HFFc6 (cell line): ENCODE results near the gene ST6GAL1. TPM values are rescaled to one million over a fixed set of nuclear protein-coding genes. Genes with fewer than 3 reads are reported as not detected.
A peak's percentile ranks its signal among the peaks of the same experiment; 100 is the strongest.
"Not testable (repeated sequence)": the region's sequence is repeated elsewhere in the genome, so short reads cannot be mapped to it uniquely, and the experiment has no call there.

Experiments
- DNase-seq: peaks from one replicate; pipeline ENCODE4 v3.0.0-alpha.2; 2018
- H3K27ac Mint-ChIP-seq: 2 replicates; pipeline ENCODE4 v1.8.0; 2020; ENCODE audit warnings: mild to moderate bottlenecking, mixed read lengths
- H3K27me3 Mint-ChIP-seq: 2 replicates; pipeline ENCODE4 v1.8.0; 2021; ENCODE audit warnings: mild to moderate bottlenecking, moderate library complexity, mixed read lengths; ENCODE audit not compliant: insufficient read depth
- H3K36me3 Mint-ChIP-seq: 2 replicates; pipeline ENCODE4 v1.8.0; 2021; ENCODE audit warnings: low read depth, mixed read lengths
- H3K4me1 Mint-ChIP-seq: 2 replicates; pipeline ENCODE4 v1.8.0; 2020; ENCODE audit warnings: low read depth, mixed read lengths
- H3K4me3 Mint-ChIP-seq: 2 replicates; pipeline ENCODE4 v1.8.0; 2020; ENCODE audit warnings: mild to moderate bottlenecking, moderate library complexity, mixed read lengths
- H3K9me3 Mint-ChIP-seq: 2 replicates; pipeline ENCODE4 v1.8.0; 2020; ENCODE audit warnings: mild to moderate bottlenecking, mixed read lengths
- CTCF ChIP-seq: fragments of 200-600 bp; sonication (generic); IDR thresholded peaks from 2 replicates; pipeline ENCODE4 v1.5.0; 2021; ENCODE audit warnings: antibody characterized with exemption, mild to moderate bottlenecking
- total RNA-seq, 6 experiments: library from RNA; stranded (reverse); fragmentation: NEBNext Ultra II Directional; extraction: Animal tissue kit (Norgen Biotek cat#: 25700); gene quantifications; 2 replicates in 1 of 6; 3 replicates in 5 of 6; pipeline ENCODE4 v1.2.3, GENCODE V29; 2021

Gene ST6GAL1
- total RNA-seq, 6 experiments from 2014 or later = 0.88 to 2.6 (median 1.9) TPM

- no peaks in the 10 kb centered on the region for H3K9me3 Mint-ChIP-seq
- no peak overlapping the region for H3K27ac Mint-ChIP-seq
- peaks cover 14% of the 10 kb centered on the region for H3K4me1 Mint-ChIP-seq
- no peak for TF ChIP-seq CTCF
- DNase-seq = no peak
- no peaks in the 10 kb centered on the region for H3K27me3 Mint-ChIP-seq
- H3K36me3 Mint-ChIP-seq = no peaks in the 10 kb centered on the region
- H3K4me3 Mint-ChIP-seq = no peak overlapping the region
Measured at GRCh38 chr3:187002915-187003314, 72.6 kb downstream of the ST6GAL1 start.

DNA sequence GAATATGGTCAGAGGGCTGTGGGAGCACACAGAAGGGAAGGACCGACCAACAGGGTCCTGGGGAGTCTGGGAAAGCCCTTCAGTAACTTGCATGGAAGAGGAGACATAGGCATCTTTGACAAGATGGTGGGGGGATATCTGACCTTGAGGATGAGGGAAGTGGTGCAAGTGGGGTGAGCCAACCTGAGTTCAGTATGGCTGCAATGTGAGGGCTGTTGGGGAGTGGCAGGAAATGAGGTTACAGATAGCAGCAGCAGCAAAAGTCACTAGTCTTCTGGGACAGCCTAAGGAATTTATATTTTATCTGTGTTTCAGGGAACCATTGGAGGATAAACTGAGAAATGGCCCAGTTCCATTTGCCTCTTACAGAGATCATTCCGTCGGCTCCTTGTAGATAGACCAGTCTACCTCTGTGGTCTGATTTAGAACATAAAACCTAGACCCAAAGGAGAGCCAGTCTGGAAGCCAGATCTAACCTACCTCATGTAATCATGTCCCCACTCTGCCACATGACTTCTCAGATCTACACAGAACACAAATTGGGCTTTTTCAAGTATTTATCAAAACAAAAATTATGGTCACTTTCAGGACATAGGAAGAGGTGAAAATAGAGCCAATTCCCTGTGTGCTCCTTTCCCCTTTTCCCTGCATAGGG lies 75.6 kb downstream of the ST6GAL1 start:
- Mint-ChIP-seq H3K9me3 (no peaks in the 10 kb centered on the region), H3K36me3 (no peaks in the 10 kb centered on the region), H3K4me3 (no peak overlapping the region), H3K4me1 (peaks cover 6% of the 10 kb centered on the region), H3K27ac (no peak overlapping the region), H3K27me3 (peaks cover 3% of the 10 kb centered on the region; the same call in 1 of the 2 replicates)
- DNase-seq = no peak
- TF ChIP-seq CTCF = no peak

DNA sequence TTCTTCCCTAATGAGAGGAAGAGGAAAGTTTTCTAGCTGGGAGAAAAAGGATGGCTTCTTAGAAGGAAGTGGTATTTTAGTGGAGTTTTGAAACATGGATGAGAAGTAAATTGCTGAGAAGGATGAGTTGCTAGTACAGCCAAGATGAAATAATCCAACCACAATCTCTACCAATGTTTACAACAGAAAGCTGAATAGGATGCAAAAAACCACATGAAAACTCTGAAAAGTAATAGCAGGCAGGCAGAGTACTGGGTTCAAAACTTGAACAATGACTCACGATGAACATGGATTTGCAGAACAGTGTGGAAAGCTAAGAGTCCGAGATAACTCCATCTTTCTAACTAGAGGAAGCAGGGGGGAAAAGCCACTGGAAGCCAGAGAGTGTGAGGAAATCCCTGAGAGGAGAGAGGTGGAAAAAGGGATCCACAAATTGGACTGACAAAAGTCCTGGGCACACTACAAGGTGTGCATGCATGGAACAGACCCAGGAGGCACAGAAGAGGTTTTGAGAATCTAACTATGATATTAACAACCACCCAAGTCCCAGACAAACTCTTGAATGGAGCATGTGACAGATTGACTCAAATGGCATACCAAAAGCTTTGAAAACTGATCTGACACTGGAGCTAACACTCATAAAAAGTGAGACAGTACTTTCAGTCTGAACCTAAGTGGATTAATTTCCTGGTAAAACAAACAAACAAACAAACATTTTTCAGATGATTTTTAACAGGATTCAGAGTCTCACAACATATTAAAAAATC lies 76.7 kb downstream of the ST6GAL1 start:
- DNase-seq = no peak
- H3K36me3 Mint-ChIP-seq = no peaks in the 10 kb centered on the region
- no peak overlapping the region for H3K27ac Mint-ChIP-seq
- peaks cover 6% of the 10 kb centered on the region for H3K4me1 Mint-ChIP-seq
- H3K27me3 Mint-ChIP-seq = peaks cover 3% of the 10 kb centered on the region; the same call in 1 of the 2 replicates
- no peak overlapping the region for H3K4me3 Mint-ChIP-seq
- TF ChIP-seq CTCF = no peak
- no peaks in the 10 kb centered on the region for H3K9me3 Mint-ChIP-seq

GRCh38 chr3:187010382-187010781 lies 80.1 kb downstream of the ST6GAL1 start:
- DNase-seq, H3K4me3 Mint-ChIP-seq, H3K27ac Mint-ChIP-seq, H3K9me3 Mint-ChIP-seq, H3K36me3 Mint-ChIP-seq, H3K27me3 Mint-ChIP-seq: not testable (repeated sequence)
- H3K4me1 Mint-ChIP-seq = peaks cover 28% of the 10 kb centered on the region

DNA sequence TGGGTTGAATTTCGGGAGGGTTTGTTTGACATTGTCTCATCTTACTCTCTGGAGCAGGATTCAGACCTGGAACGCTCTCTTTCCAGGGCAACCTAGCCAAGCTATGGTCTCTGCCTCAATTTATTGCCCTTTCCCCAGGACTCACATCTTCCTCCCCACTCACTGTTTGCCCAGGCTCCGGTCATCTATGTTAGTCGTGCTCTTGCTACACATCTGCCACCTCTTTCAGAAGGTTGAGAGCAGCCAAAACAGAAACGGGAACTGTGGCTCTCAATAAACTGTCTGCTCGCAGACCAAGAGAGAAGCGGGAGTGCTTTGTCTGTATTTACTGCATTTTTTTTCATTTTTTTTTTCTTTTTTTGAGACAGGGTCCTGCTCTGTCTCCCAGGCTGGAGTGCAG lies 81.6 kb downstream of the ST6GAL1 start:
- H3K27ac Mint-ChIP-seq = no peak overlapping the region
- peaks cover 10% of the 10 kb centered on the region for H3K27me3 Mint-ChIP-seq
- H3K4me1 Mint-ChIP-seq = peaks cover 28% of the 10 kb centered on the region
- no peaks in the 10 kb centered on the region for H3K9me3 Mint-ChIP-seq
- H3K36me3 Mint-ChIP-seq = no peaks in the 10 kb centered on the region
- H3K4me3 Mint-ChIP-seq = no peak overlapping the region
- no peak for TF ChIP-seq CTCF
- DNase-seq = no peak

DNA sequence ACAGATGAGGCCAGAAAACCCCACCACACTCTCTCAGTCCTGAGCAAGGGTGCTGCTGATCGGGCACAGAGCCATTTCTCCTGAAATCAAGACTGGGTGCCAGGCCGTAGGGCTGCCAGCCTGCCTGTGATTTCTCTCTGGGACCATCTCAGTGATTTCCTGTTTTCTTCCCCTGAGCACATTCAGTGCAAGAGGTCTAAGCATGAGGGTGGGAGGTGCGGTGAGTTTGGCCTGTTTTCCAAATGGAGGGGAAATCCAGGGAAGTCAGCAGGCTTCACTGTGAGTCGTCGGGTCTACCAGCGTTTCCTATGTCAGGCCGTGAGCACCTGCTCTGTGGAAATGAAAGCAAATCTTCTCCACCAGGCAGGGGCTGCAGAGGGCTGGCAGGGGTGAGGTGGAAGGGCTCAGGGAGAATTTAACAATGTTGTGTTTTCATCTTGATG lies 82.3 kb downstream of the ST6GAL1 start:
- peaks cover 10% of the 10 kb centered on the region for H3K27me3 Mint-ChIP-seq
- DNase-seq = no peak
- H3K9me3 Mint-ChIP-seq = no peaks in the 10 kb centered on the region
- H3K4me3 Mint-ChIP-seq = peak overlapping the region; percentile 28; the same call in 1 of the 2 replicates
- H3K4me1 Mint-ChIP-seq = peaks cover 28% of the 10 kb centered on the region
- H3K27ac Mint-ChIP-seq = no peak overlapping the region
- no peak for TF ChIP-seq CTCF
- no peaks in the 10 kb centered on the region for H3K36me3 Mint-ChIP-seq
